ENCODE measurements around the gene XCL1. TPM values are rescaled to one million over a fixed set of nuclear protein-coding genes. Genes with fewer than 3 reads are reported as not detected.

XCL1 gene
- total RNA-seq, 4 donors from 2014 or later = 0.47 TPM; not detected in 3

GRCh38 chr1:168560370-168560769, 16.0 kb upstream of the XCL1 start:
- Histone ChIP-seq H3K4me1 (no peaks in the 10 kb centered on the region), H3K36me3 (no peaks in the 10 kb centered on the region), H3K27ac (no peak overlapping the region), H3K4me3 (no peak overlapping the region), H3K27me3 (no peaks in the 10 kb centered on the region), H3K9me3 (no peaks in the 10 kb centered on the region)
- no peak for ATAC-seq
- no peak for TF ChIP-seq EP300 (IDR thresholded peaks at IDR 0.05)
- TF ChIP-seq POLR2A (IDR thresholded peaks at IDR 0.05) = no peak
- TF ChIP-seq POLR2AphosphoS5 (IDR thresholded peaks at IDR 0.05) = no peak
- no peak for TF ChIP-seq CTCF (IDR thresholded peaks at IDR 0.05)

- 42 to 86% methylated on average over 2 of the region's 2 CpGs for WGBS, 2 donors (ENCODE audit: low coverage in 1 of 2)
- no peak overlapping the region for H3K4me3 ChIP-seq
- TF ChIP-seq POLR2A (IDR thresholded peaks at IDR 0.05) = no peak
- TF ChIP-seq CTCF (IDR thresholded peaks at IDR 0.05) = no peak
- TF ChIP-seq POLR2AphosphoS5 (IDR thresholded peaks at IDR 0.05) = no peak
- no peak for TF ChIP-seq EP300 (IDR thresholded peaks at IDR 0.05)
- no peaks in the 10 kb centered on the region for H3K27me3 ChIP-seq
- no peaks in the 10 kb centered on the region for H3K36me3 ChIP-seq
- H3K27ac ChIP-seq = no peak overlapping the region
- H3K4me1 ChIP-seq = no peaks in the 10 kb centered on the region
- ATAC-seq = no peak
- H3K9me3 ChIP-seq = no peaks in the 10 kb centered on the region
These were observed 14.4 kb upstream of the XCL1 start for GRCh38 chr1:168561989-168562388.

GRCh38 chr1:168565825-168566224, 10.6 kb upstream of the XCL1 start:
- TF ChIP-seq POLR2A (IDR thresholded peaks at IDR 0.05) = no peak
- no peak for TF ChIP-seq POLR2AphosphoS5 (IDR thresholded peaks at IDR 0.05)
- TF ChIP-seq EP300 (IDR thresholded peaks at IDR 0.05) = no peak
- no peak for TF ChIP-seq CTCF (IDR thresholded peaks at IDR 0.05)
- Histone ChIP-seq H3K36me3 (no peaks in the 10 kb centered on the region), H3K27ac (no peak overlapping the region), H3K4me1 (no peaks in the 10 kb centered on the region), H3K9me3 (no peaks in the 10 kb centered on the region), H3K4me3 (no peak overlapping the region), H3K27me3 (no peaks in the 10 kb centered on the region)
- WGBS, 2 donors (ENCODE audit: low coverage in 1 of 2) = 70 to 83% methylated on average over 3 to 4 of the region's 4 CpGs
- ATAC-seq = no peak

GRCh38 chr1:168567007-168567406, 9.4 kb upstream of the XCL1 start:
- no peaks in the 10 kb centered on the region for H3K36me3 ChIP-seq
- H3K4me3 ChIP-seq = no peak overlapping the region
- no peak overlapping the region for H3K27ac ChIP-seq
- no peak for TF ChIP-seq POLR2A (IDR thresholded peaks at IDR 0.05)
- TF ChIP-seq EP300 (IDR thresholded peaks at IDR 0.05) = no peak
- no peak for TF ChIP-seq CTCF (IDR thresholded peaks at IDR 0.05)
- no peak for TF ChIP-seq POLR2AphosphoS5 (IDR thresholded peaks at IDR 0.05)
- no peak for ATAC-seq
- H3K4me1 ChIP-seq = no peaks in the 10 kb centered on the region
- no peaks in the 10 kb centered on the region for H3K9me3 ChIP-seq
- H3K27me3 ChIP-seq = no peaks in the 10 kb centered on the region
- WGBS, 2 donors (ENCODE audit: low coverage in 1 of 2) = 77% methylated on average over 1 of the region's 1 CpG; no CpG with 5 or more reads in 1 of the 2 donors

- ATAC-seq = no peak
- H3K4me1 ChIP-seq = no peaks in the 10 kb centered on the region
- 91 to 92% methylated on average over 3 of the region's 3 CpGs for WGBS, 2 donors (ENCODE audit: low coverage in 1 of 2)
- H3K27me3 ChIP-seq = no peaks in the 10 kb centered on the region
- H3K4me3 ChIP-seq = no peak overlapping the region
- no peaks in the 10 kb centered on the region for H3K36me3 ChIP-seq
- H3K27ac ChIP-seq = no peak overlapping the region
- H3K9me3 ChIP-seq = no peaks in the 10 kb centered on the region
- TF ChIP-seq EP300 (IDR thresholded peaks at IDR 0.05) = no peak
- no peak for TF ChIP-seq POLR2A (IDR thresholded peaks at IDR 0.05)
- TF ChIP-seq POLR2AphosphoS5 (IDR thresholded peaks at IDR 0.05) = no peak
- TF ChIP-seq CTCF (IDR thresholded peaks at IDR 0.05) = no peak
These were observed 8.8 kb upstream of the XCL1 start for GRCh38 chr1:168567568-168567967.

Data from gastroesophageal sphincter (tissue), 4 donors.